Islet precursor cell (in vitro differentiated cells): ENCODE data around the gene VGF.

Experiments used
- DNase-seq: peaks from one replicate; pipeline ENCODE4 v3.0.0-alpha.2; 2018

The VGF gene

GRCh38 chr7:101185258-101185839 lies 20.0 kb upstream of the VGF start:
- peak; percentile 60 for DNase-seq

DNA sequence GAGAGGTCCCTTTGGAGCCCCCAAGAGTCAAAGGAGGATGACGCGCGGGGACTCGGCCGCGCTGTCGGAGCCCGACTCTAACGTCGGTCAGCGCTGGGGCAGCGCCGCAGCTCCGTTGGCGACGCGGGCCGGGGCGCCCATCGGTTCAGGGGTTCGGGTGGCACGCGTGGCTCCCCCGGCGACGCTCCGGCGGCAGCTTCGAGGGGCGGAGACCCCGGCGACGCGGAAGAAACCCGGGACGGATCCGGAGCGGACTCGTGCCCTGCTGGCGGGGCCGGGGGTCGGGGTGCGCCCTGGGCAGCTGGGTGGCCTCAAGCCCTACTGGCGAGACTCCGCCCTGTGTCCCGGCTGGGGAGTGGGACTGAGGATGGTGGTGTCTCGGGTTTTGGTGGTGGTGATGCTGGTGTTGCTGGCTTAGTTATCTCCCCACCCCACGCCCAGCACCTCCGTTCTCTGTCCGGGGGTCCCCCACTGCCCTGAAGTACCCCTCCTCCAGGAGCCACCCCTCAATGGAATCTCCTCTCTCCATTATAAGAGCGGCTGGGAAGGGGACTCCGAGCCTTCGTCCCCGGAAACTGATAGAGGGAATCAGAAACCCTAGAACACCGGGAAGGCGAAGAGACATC lies 14.9 kb upstream of the VGF start, which contains the start of gene NAT16:
NAT16 (minus strand) TSS at position 164 of the 626 bp plus-strand sequence. CDS start 5,486 bp downstream, outside the sequence.
- DNase-seq = no peak

DNA sequence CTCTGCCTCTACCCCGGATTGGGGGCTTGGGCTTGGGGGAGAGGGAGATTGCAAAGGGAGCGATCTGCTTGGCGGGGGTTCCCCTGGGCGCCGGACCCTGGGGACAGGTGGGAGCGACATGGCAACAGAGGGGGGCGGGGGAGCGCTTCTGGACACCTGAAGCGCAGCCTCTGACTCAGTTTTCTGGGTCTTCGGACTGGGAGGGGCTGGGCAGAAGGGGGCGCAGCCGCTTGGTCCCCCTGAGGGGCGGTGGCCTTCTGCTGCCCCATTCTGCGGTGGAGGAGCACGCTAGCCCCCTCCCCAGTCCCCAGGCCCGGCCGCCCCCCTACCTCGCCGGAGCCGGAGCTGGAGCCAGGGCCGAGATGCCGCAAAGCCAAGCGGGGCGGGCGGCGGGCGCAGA lies 14.3 kb upstream of the VGF start:
- DNase-seq = no peak

DNA sequence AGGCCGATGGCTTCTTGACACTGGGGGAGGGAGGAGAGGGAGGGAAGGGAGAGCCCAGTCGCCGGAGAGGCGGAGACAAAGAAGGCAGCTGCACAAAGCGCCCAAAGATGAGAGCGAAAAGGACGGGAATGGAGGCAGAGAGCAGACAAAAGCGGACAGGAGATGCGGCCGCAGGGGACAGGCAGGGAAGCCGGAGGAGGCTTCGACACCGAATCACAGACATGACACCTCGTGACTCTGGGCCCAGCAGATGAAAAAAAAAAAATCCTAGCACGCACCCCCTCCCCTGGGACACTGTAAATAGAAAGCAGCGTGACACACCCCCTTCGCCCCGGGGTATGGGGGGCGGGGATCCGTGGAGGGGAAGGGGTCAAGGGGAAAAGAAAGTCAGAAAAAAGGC lies 13.7 kb upstream of the VGF start:
- peak; percentile 64 for DNase-seq

GRCh38 chr7:101177644-101178043 lies 12.3 kb upstream of the VGF start:
- peak; percentile 41 for DNase-seq

- no peak for DNase-seq
Measured at GRCh38 chr7:101175664-101176063, 10.3 kb upstream of the VGF start.

- DNase-seq = no peak
Measured at GRCh38 chr7:101174322-101174854, 9.0 kb upstream of the VGF start.

DNA sequence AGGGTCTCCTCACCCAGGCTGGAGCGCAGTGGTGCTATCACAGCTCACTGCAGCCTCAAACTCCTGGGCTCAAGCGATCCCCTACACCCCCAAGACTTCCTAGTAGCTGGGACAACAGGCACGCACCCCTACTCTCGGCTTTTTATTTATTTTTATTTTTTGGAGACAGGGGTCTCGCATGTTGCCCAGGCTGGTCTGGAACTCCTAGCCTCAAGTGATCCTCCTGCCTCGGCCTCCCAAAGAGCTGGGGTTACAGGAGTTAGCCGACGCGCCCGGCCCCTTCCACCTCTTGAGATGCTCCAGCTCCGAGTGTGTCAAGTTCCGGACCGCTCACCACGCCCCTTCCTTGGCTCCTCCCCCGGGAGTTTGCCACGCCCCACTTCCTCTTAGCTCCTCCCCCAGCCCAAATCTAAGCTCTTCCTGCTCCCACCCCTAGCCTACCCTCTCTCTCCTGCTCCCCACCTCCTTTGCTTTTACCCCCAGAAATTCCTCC lies 8.4 kb upstream of the VGF start:
- DNase-seq = peak; percentile 78

DNA sequence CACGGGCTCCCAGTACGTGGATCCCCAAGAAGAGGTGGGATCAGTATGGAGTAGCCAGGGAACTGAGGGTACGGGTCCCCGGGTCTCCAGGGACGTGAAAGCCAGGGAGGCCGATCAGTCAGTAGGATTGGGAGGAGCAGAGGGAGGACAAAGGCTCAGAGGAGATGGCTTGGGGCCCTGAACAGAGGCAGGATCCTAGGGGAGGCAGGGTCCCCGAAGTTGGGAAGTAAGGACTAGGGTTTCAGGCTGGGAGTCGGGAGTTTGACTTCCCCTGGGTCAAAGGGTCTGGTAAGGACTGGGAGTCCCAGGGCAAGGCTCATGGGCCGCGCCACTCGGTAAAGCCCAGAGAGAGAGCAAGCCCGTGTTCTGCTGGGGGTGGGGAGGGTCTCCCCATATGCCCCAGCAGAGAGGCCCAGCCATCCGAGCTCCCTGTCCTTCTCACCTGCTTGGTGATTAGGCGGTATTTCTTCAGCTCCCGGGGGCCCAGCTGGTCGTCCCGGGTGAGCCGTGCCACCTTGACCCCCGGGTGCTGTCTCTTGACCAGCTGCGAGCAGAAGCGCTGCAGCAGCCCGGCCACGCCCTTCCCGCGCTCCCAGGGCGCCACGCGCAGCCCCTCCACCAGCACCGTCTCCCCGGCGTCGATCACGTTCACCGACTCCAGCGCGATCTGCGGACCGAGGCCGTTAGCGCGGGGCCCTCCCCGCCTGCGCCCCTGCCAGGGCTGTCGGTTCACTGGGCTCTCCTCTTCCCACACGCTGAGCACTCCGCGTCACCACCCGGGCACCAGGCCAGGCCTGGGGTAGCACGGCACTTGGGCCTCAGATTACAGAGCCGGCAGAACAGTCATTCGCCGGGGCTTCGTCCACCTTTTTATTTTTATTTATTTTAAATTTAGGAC lies 7.7 kb upstream of the VGF start:
- DNase-seq = no peak

- DNase-seq = no peak
Measured at GRCh38 chr7:101172005-101172853, 6.9 kb upstream of the VGF start.

DNA sequence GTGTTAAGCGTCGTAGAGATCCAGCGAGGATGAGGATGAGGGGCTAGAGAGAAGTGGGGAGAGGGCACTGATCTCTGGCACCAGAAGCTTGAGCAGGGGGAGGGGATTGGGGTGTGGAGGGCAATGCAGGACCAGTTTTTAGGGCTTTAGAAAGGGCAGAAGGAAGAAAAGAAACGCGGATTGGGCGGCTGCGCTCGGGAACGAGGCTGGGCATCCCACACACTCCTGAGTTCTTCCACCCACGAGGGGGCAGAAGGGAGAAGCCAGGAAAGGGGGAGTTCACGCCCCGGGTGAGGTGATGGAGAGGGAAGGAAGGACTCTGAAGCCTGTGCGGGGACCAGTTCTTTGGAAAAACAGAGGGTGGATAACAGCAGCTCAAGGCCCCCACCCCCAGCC lies 6.1 kb upstream of the VGF start:
- DNase-seq = no peak

DNA sequence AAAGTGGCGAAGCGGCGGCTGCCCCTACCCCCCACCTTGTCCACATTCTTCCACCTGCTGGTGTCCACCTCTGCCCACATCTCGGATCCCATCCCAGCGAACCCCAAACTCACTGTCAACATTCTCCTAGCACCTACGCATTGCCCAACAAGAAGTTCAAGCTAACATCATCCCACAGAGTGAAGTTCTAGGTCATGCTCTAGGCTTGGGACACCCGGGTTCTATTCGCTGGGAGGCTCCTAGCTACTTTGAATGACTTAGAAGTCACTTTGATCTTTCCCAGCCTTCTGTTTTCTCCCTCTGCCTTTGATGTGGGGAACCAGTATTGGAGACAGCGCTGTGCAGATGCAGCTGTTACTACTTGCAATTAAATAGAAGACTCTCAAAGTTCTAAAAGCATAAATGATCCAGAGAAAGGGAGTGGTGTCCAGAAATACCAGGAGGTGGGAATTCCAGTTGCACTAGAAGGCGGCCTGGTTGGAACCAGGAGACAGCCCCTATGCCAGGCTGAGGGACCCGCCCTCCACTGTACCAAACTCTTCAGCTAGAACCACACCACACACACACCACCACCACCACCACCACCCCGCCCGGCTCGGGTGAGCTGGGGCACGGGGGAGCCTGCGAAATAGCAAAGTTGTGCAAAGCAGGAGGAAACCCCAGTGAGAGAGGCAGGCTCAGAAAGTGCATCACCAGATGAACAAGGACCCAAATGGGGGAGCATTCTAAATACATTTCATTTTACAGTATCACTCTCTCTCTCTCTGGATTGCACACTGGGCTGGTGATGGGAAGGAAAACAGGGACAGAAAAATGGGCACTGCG lies 5.5 kb upstream of the VGF start:
- DNase-seq = no peak

DNA sequence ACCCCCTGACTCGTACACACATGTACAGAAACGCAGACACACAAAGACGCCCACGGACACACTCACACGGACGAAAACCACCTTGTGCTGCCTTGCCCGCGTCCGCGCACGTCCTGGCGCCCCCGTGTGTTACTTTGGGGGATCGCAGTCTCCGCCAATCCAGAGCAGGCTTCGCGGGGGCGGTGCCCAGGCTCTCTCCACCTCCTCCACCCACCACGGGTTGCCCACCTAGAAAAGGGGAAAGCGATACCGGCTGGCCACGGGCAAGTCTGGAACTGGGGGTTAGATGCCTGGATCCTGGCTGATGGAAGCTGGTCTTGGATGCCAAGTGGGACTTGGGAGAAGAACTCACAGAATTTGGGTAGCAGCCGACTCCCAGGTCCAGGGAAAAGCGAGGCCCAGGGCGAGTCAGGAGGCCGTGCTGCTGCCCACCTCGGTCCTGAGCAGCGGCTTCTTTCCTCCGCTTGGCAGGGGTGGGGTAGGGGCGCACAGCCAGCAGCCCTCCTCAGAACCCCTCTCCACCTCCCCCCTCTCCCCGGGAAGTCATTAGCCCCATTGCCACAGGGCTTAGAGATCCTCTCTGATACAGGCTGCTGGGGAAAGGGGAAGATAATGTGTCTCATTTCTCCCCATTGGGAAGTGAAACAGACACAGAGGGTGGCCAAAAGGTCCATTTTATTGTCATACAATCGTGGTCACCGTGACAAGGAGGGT lies 4.6 kb upstream of the VGF start:
- DNase-seq = peak; percentile 85

DNA sequence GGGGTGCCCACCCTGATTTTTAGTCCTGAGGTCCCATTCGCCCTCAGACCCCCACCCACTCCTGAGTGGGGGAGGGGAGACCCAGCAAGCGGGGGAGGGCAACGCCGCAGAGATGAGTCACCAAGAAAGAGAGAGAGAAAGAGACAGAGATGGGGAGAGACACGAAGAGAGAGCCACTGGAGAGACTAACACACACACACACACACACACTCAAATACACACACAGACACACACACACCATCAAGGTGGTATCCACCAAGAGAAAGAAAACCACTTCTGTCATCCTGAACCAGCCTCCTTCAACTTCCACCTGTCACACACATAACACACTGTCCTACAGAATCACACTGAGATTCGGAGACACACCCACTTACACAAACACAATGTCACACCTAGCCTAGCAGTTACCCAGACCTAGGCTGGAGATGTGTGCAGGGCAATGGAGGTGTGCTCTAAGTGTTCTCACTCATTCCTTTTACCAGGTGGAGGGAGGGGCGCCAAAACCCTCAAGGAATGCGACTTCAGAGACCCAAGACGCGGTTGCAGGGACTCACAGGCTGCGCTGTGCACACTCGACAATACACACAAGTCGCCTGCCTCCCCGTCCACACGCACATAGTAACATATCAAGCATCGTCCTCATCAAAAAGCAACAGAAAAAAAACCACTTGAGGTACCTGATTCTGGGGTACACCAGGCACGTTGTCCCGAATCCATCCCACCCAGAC lies 3.9 kb upstream of the VGF start:
- DNase-seq = no peak

DNA sequence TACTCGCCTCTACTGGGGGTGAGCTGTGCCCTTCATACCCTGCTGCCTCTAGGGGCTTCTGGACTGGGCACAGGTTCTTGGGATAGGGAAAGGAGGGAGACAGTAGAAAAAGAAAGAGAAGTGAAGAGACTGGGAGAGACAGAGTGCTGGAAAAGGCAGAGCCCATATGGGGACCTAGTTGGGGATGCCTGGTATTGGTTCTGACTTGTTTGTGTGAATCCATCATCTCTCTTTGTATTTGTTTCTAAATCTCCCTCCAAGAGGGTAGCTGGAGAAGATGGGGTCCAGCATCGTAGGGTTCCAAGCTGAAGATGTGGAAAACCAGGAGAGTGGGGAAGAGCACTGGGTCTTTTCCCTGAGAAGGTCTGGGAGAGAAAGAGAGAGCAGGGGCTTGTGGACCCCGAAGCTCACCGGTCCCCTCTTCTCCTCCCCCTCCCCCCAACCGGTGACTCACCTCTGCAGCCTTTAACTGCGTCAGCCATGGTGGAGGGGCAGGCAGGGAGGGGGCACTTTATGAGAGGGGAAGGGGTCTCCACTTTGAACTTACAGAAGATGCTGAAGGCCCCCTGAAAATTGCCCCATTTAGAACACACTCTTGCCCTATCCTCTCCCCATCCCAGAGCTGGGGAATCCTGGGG lies 3.2 kb upstream of the VGF start:
- no peak for DNase-seq

DNA sequence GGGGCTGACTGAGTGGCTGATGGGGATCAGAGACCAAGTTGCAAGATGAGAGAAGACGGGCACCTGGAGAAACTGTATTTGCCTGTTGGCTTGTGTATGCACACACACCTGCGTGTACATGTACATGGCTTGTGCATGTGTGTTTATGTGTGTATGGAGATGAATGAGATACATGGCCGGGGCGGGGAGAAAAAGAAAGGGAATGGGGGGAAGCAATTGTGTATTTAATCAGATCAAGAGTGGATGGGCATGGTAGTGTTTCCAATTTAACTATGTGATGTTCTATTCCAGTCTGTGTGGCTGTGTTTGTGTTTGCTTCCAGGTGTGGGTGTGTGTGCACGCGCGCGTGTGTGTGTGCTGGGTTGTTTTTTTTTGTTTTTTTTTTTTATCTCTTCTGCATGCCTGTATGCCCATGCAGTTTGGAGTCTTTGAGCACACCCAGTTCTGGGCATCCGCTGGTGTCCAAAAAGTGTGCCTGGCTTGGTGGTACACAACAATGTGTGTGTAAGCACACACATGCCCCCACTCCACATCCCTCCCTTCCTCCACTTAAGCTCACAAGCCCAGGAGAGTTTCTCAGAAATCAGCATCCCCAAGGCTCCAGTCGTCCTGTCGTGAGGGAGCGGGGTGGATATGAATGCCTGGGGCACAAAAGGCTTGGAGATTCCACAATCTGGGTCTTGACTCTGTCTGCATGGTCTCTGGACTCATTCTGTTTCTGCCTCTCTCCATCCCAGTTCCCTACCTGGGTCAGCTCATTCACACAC lies 2.5 kb upstream of the VGF start:
- DNase-seq = peak; percentile 72

DNA sequence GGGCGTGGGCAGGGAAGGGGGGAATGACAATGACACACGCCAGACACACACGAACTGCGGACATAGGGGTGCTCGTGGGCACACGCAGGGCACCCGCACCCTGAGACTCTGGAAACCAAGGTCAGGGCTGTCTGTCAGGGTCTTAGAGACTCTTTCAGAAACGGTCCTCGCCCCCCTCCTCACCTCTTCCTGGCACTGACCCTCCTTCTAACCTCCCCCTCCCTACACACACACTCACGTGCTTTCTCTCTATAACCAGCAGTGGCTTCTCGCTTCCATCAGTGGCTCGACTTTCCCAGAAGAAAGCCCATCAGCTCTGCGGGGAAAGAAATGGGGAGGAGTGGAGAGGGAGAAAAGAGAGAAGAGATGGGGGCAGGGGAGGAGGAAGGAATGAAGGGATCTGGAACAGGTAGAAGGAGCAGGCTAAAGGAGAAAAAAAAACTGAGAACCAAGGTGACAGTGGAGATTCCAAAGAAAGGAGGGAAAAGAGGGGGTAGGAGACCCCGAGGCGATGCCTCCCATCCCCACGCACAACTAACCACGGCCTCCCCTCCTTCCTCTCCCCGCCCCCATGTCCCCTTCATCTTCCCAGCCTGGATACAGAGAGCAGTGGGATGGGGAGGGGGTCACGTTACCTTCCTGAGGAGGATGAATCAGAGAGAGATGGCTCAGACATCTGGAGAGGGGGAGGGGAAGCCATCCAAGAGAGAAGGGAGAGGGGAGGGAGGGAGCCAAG lies 1.7 kb upstream of the VGF start:
- peak; percentile 92 for DNase-seq

DNA sequence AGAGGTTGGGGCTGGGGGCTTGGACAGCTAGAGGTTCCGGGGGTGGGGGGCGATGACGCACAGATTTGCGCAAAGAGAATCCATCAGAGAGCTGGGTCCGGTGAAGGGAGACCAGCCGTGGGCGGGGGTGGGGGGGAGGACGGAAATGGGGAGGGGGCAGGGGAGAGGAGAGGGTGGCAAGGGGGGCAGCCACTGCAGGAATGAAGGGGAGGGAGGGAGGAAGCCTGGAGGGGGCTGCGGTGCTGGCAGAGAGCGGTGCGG lies 1.2 kb upstream of the VGF start:
- DNase-seq = no peak
